NCI-H226 (cell line): ENCODE measurements around the gene PAX7.
"Not testable (repeated sequence)": the region's sequence is repeated elsewhere in the genome, so short reads cannot be mapped to it uniquely, and the experiment has no call there.

ENCODE experiments used
- DNase-seq: peaks from one replicate; pipeline ENCODE4 v3.0.0-alpha.2; 2015

The PAX7 gene

GRCh38 chr1:18734461-18735223, 104.0 kb downstream of the PAX7 start:
- no peak for DNase-seq

- DNase-seq, result no peak
These were observed 104.8 kb downstream of the PAX7 start for GRCh38 chr1:18735224-18735997.

DNA sequence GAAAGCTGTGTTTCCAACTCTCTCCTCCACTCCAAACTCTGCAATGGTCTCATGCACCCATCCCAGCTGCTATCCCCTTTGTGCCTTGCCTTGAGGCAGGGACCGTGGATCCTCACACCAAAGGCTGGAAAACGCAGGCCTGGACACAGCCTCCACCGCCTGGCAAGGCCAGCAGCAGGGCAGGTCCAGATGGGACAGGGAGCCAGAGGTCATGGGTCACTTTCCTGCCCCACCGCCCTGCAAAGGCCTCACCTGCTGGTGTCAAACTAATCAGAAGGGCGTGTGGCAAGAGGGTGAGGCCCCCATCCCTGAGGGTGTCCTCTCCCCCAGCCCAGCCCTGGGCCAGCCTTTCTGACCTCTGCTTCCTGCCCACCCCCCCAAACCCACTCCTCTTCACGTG, 106.3 kb downstream of the PAX7 start:
- no peak for DNase-seq

DNA sequence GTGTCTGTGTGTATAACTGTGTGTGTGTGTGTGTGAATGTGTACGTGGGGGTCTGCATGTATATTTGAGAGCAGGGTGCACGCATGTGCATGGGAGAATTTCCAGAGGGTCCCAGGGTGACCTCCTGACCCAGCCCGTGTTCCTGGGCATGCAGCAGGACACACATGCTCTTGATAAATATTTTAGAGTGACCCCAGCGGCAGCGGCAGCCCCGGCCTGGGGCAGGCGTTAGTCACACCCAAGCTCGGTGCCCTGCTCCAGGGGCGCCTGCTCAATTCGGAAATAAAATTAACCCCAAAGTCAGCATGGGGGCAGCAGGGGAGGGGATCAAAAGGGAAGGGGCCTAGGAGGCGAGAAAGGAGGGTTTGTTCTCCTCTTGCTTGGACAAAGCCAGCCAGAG, 107.5 kb downstream of the PAX7 start:
- no peak for DNase-seq

- no peak for DNase-seq
These were observed 108.0 kb downstream of the PAX7 start for GRCh38 chr1:18738617-18739016.

GRCh38 chr1:18739408-18739807, 108.8 kb downstream of the PAX7 start:
- DNase-seq, result no peak

DNA sequence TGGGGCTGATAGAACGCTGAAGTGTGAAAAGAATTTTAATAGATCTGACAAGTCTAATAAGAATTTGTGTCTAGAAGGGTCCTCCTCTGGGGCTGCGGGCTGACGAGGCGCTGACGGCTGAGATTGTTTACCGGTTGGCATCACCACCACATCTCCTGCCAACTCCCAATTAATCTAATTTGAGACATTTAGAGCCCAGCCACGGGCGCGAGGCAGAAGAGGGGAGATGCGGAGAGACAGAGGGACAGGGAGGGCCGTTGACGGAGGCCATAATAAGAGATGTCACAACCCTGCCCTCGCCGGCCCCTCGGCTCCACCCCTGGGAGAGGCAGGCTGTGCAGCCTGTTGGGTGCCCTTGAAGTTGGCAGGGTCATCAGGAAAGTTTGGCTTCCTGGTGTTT, 109.3 kb downstream of the PAX7 start:
- no peak for DNase-seq

- DNase-seq, result no peak
These were observed 110.0 kb downstream of the PAX7 start for GRCh38 chr1:18740617-18741016.

DNA sequence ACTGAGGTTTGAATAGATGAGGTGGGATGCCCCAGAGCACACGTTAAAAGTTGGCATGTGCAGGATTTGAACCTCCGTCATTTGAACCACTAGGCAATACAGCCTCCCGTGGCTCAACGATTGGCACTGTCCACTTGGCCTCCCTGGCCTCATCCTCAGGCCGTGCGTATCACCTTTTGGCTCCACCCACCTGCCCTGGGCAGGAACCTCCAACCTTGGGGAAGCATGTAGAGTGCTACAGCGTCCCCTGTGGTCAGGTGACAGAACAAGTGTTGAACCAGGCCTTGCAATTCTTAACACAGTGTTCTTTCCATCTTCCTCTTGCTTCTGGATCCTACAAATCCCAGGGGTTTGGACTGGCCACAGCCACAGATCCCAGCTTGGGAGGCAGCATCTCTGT, 112.6 kb downstream of the PAX7 start:
- no peak for DNase-seq

DNA sequence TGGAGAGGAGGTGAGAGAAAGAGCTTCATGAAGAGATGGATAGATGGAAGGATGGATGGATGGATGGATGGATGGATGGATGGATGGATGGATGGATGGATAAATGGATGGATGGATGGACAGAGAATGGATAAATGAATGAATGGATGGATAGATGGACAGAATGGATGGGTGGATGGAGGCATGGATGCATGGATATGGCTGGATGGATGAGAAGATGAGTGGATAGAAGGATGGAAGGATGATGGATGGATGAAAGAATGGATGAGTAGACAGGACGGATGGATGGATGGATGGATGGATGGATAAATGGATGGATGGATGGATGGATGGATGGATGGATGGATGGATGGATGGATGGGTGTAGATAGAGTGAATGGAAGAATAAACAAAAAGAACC, 113.7 kb downstream of the PAX7 start:
- not testable (repeated sequence) for DNase-seq

DNA sequence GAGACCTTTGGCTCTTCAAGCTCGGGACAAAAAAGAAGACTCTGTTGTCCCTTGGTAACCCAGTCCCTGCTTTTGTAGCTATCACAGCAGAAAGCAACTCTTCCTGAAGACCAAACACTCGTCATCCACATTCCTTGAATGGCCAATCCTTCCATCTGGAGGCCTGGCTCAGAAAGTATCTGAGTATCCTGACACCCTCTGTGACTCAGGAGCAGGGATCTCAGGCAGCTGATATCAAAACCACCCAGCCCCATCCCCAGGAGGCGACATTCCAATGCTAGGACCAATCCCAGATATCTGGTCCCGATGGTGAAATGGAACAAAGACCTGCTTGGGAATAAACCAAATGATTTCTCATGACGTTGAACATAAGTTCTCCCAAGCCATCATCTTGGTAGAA, 116.3 kb downstream of the PAX7 start:
- DNase-seq, result no peak

GRCh38 chr1:18747671-18748070, 117.0 kb downstream of the PAX7 start:
- no peak for DNase-seq

GRCh38 chr1:18748435-18748834, 117.8 kb downstream of the PAX7 start:
- DNase-seq, result no peak

- DNase-seq, result no peak
These were observed 118.9 kb downstream of the PAX7 start for GRCh38 chr1:18749569-18749968.

DNA sequence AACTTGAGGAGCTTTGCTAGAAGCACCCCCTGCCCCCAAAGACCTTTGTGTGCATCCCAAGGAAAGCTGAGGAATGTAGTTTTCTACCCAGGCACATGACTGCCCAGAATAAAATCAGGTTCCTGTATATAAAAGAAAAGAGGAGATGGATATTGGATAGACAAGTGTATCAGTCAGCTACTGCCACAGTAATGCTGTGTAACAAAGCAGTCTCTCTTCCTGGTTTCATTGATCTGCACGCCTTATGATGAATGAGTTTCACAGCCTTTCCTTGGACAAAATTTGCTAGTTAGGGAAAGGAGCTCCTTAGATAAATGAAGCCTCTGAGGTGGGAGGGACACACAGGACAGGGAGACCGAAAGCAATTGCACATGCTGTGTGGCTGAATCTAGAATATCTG, 120.0 kb downstream of the PAX7 start:
- no peak for DNase-seq

DNA sequence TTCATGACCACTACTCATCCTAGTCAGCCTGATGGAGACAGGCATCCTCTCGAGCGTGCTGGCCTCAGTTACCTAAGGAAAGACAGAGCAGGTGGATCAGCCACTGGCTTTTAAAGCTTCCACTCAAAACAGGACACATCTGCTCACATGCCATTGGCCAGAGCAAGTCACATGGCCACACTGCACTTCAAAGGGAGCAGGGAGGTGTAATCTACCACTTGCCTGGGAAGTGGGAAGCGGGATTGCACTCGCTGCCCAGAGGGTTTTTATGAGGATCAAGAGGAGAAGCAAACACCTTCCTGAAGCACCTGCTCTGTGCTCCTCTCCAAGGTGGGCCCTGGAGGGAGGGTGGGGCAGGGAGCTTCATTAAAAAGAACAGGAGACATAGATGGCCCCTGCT, 120.8 kb downstream of the PAX7 start:
- no peak for DNase-seq

- no peak for DNase-seq
These were observed 121.8 kb downstream of the PAX7 start for GRCh38 chr1:18752409-18752808.

GRCh38 chr1:18760156-18760555, 129.5 kb downstream of the PAX7 start:
- DNase-seq, result no peak

GRCh38 chr1:18761948-18762840, 131.5 kb downstream of the PAX7 start:
- no peak for DNase-seq

GRCh38 chr1:18764362-18764761, 133.7 kb downstream of the PAX7 start:
- no peak for DNase-seq

DNA sequence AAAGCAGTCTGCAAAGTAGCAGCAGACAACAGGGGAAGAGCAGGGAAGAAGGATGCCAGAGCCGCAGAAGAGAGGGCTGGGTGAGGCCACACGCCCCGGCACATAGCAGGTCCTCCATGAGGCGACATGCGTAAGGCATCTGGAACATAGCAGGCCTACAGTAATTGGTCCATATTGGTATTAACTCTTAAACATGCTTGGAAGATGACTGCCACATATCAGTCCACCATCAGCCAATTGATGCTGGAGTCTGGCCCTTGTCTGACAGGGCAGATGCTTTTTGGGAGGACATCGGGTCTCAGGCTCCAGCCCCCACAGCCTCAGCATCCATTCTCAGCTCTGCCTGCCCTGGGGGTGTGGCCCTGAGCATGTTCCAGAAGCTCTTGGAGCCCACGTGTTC, 135.1 kb downstream of the PAX7 start:
- DNase-seq, result no peak

DNA sequence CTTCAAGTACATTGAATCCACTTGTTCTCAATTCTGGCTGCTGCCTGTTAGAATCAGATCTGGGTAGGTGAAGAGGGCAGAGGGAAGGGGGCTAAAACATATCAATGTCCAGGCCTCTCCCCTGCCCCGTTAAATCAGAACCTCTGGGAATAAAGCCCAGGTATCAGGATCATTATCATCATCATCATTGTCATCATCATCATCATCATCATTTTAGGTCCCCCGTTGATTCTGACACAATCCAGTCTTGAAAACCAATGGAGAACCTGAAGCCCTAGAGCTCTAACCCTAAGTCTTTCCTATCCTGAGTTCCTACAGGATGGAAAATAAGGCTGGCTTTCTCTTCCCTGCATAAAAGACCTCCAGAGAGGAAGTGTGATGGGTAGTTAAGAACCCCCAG, 135.7 kb downstream of the PAX7 start:
- no peak for DNase-seq

DNA sequence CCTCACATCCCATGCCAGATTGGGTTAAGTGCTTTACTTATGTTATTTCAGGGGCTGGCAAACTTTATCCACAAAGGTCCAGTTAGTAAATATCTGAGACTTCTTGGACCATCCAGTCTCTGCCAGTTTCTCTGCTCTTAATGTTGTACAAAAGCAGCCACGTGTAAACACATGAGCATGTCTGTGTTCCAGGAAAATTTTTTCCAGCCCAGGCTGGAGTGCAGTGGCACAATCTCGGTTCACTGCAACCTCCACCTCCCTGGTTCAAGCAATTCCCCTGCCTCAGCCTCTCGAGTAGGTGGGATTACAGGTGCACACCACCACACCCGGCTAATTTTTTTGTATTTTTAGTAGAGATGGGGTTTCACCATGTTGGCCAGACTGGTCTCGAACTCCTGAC, 136.9 kb downstream of the PAX7 start:
- not testable (repeated sequence) for DNase-seq

DNA sequence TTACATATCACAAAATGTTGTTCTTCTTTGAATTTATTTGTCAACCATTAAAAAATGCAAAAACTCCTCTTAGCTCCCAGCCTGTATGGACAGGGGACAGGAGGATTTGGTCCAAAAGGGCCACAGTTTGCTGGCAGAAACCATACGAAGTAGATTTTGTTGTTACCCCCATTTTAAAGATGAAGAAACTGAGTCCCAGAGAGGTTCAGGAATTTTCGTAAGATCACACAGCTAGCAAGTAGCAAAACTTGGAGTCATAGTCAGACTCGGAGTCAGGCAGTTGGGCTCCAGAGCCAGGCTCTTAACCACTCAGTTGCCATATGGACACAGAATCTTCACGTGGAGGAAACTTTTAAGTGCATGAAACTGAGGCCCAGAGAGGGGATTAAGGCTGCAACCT, 137.4 kb downstream of the PAX7 start:
- DNase-seq, result no peak
